Activated naive CD4-positive, alpha-beta T cell treated with Interleukin-2 at 50 U/mL for 16 hours (primary cell): ENCODE data around the gene ABITRAM.
"Not testable (repeated sequence)": the region's sequence is repeated elsewhere in the genome, so short reads cannot be mapped to it uniquely, and the experiment has no call there.

ENCODE experiments used
- DNase-seq: peaks from one replicate; pipeline ENCODE4 v3.0.0-alpha.2; 2020

ABITRAM gene

DNA sequence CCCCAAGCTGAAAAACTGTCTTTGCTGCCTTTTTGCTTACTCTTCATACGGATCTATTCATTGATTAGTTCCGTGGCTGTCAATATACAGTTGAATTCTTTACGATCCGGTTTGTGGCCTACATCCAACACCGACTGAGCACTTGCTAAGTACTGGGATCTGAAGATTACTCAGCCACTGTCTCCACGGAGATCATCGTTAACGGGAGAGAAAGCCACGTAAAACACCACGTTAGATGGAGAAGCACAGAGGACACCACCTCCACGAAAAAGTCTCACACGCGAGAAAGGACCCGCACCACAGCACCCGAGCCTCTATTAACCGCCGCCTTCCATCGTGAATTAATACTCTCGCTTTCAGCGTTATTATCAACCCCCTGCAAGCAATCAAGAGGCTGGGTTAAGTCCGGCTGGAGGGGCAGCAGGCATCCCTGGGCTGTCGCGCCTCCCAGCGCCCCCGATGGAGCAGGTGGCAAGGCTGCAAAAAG is 926 bp upstream of the ABITRAM start:
- DNase-seq, result no peak

DNA sequence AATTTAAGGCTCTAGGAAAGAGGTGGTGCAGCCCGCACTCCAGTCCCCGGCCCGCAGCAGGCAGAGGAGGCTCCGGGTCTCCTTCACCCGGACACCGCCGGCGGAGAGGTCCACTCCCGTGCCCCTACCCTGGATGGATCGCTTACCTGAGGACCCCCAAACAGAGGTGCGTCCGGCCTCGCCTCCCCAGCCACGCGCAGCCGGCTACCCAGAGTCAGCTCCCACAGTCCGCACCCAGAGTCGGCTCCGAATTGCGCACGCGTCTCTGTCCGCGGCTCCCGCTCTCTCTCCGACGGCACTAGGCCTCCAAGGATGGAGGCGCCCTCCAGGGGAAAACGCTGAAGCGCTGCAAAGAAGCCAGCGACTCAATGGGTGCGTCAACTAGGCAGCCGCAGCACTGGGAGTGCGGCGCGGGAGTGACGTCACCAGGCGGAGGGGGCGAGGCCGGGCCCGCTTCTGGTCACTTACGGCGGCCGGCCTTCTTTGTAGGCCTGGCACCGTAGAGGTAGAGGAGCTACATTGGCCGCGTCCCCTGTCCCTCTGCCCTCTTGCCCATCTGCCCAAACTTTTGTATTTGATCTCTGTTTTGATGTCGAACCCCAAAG is 380 bp upstream of the ABITRAM start, which contains the start of gene ELP1:
Gene ELP1, minus strand, starts transcription at position 407 of the 605 bp plus-strand sequence. CDS start 2,978 bp downstream, outside the sequence.
- peak; percentile 93 for DNase-seq

DNA sequence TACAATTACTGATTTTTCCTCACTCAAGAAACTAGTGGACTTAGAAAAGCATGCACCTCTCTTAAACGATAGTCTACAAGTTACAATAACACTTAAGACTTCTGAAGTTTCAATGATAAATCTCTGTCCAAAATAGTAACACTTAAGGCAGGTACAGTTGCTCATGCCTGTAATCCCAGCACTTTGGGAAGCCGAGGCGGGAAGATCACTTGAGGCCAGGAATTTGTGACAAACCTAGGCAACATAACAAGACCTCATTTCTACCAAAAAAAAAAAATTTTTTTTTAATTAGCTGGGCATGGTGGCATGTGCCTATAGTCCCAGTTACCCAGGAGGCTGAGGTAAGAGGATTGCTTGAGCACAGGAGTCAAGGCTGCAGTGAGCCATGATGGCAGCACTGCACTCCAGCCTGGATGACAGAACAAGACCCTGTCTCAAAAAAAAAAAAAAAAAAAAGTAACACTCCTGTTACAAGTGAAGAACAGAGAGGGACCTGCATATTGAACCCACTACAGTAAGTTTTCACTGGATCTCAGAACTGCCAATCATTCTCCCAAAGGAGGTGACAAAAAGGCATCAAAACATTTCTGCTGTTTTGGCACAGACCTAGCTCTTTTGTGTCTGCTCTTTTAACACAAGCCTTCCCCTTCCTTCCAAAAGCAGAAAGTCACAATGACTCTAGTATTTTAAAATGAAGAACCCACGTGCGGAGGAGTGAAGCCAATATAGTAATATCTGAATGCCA is 3.5 kb downstream of the ABITRAM start:
- no peak for DNase-seq

DNA sequence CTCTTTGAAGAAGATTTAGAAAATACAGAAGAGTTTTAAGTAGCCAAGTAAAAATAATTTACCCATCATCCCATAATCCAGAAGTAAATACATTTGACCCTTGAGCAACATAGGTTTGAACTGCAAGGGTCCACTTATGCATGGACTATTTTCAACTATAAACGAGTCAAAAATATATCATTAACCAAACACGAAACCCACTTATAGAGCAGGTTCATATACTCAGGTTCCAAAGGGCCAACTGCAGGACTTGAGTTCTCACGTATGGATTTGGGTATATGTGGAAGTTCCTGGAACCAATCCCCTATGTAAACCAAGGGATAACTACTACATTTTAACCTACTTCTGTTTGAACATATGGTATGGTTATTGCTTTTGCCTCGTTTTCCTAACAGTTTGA is 5.8 kb downstream of the ABITRAM start:
- DNase-seq, result no peak

GRCh38 chr9:108950168-108950567 is 16.0 kb downstream of the ABITRAM start:
- no peak for DNase-seq

GRCh38 chr9:108951578-108951977 is 17.4 kb downstream of the ABITRAM start:
- DNase-seq, result no peak

DNA sequence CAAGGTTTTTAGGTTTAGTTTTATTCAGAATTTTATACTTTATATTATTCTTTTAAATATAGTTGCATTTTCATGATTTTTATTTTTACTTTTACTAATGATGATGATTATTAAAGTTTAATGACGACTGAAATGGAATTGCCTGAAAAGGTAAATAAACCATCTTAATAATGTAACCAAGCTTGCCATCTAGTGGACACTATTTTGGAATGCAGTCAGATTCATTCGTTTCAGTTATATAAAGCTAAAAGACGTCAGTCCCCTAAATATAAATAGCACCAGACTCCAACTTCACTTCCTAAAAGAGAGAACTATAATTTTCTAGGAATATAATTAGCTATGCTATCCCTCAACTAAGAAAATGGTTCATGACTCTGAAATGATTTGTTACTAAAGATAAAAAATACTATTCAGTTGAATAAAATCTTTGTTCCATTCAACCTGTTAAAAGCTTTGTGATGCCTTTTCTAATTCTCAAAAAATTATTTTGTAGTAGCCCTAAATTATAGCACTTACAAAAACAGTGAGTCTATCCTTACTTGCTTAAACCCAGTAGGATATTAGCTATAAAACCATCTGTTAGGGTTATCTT is 19.9 kb downstream of the ABITRAM start:
- DNase-seq, result no peak

GRCh38 chr9:108956022-108956630 is 21.9 kb downstream of the ABITRAM start:
- DNase-seq, result no peak

GRCh38 chr9:108956631-108957026 is 22.4 kb downstream of the ABITRAM start:
- DNase-seq, result no peak

DNA sequence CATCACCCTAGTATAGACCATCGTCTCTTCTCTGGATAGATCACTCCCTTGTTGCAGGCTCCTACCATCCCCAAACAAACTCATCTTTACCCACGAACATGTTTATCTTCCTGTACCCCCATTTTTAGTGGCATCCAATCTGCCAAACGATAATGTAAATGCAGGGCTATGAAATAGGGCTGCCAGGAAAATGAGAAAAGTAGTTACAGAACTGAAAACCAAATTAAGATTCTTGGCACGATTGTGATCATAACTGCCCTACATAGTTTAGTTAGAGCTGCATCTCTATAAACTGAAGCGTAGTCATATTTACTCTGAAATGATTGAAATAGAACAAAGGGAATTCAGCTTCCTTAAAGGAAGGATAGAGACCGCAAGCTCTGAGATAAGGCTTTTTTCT is 26.1 kb downstream of the ABITRAM start:
- no peak for DNase-seq

- no peak for DNase-seq
Observed at GRCh38 chr9:108961151-108961550, 27.0 kb downstream of the ABITRAM start.

DNA sequence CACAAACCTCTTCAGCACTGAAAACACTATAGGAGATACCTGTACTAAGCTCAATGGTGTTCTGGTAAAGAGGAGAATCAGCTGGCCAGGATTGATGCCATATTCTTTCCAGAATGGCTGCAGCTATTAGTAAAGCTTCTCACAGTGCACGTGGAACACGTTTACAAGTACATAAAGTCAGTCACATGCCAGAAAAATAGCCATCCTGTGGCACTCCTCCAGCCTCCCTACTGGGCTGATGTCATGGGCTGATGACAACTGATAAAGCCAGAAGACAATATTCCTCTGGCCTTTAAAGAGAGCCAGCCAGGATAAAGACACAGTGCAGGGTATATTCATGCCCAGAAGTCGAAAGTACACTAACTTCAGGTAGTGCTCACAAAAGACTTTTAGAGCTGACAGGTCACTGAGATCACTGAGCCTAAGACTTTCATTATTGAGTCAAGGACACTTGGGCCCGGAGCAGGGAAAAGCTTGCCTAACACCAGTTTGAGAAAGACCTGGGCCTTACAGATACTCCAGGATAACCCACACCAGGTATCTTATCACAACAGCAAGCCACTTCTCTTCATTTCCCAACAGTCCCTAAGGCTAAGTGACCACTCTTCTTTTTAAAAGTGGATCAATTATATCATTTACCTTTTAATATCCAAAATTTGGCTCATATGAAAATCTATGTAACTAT is 29.4 kb downstream of the ABITRAM start:
- DNase-seq, result no peak

GRCh38 chr9:108967916-108968315 is 33.7 kb downstream of the ABITRAM start:
- no peak for DNase-seq

DNA sequence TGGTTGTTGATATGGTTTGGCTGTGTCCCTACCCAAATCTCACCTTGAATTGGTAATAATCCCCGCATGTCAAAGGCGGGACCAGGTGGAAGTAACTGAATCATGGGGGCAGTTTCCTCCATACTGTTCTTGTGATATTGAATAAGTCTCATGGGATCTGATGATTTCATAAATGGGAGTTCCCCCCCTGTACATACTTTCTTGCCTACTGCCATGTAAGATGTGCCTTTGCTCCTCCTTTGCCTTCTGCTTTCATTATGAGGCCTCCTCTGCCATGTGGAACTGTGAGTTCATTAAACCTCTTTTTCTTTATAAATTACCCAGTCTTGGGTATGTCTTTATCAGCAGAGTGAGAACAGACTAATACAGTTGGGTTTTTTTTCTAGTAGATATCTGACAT is 37.2 kb downstream of the ABITRAM start:
- DNase-seq, result not testable (repeated sequence)

GRCh38 chr9:108972186-108972585 is 38.0 kb downstream of the ABITRAM start:
- no peak for DNase-seq

- DNase-seq, result no peak
Observed at GRCh38 chr9:108972626-108973209, 38.5 kb downstream of the ABITRAM start.

GRCh38 chr9:108973895-108974294 is 39.7 kb downstream of the ABITRAM start:
- DNase-seq, result no peak

DNA sequence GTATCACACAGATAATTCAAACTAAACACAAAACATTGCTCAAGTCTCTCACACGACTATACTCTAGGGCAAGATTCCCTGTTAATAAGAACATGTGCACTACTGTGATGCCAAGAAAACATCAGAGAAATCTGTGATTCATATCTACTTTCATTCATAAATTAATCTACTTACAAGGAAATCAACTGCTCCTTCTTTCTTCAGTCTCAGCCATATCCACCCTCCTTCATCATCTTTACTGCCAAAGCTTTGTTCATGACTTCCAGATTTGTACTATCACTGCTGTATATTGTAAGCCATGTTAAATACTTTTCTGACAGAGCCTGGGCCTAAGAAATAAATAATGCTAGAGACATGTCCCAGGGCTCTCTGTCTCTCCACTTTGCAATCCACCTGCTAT is 44.0 kb downstream of the ABITRAM start:
- no peak for DNase-seq

DNA sequence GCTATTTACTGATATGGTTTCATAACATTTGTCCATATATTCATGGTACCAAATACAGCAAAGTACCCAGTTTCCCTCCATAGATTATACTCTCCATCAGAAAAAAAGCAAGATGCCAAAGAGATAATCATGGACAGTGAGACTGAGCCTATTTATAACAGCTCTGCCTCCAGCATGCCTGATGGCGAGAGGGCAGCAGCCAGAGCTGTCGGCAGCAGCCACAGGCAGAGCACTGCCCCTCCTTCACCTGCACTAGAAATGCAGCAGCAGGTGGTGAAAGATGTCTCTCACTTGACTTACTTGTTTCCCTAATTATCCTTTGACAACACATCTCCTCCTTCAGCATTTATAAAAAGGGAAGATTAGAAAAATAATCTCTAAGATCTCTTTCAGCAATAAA is 46.7 kb downstream of the ABITRAM start:
- DNase-seq, result no peak

GRCh38 chr9:108983885-108984284 is 49.7 kb downstream of the ABITRAM start:
- no peak for DNase-seq
